GM23338 (cell line): Measurements from ENCODE around the gene CHST11.

Source experiments
- CREB1 ChIP-seq: fragments of 250-450 bp; sonication (Bioruptor Pico); IDR thresholded peaks from 2 replicates; pipeline ENCODE4 v1.5.0; 2020; ENCODE audit warnings: low read depth, mild to moderate bottlenecking, moderate library complexity
- CTCF ChIP-seq, 2 experiments: fragments of 200-600 bp in 1 of 2; sonication (generic) in 1 of 2; conservative IDR thresholded peaks; 2 replicates each; pipeline versions ENCODE4 v1.5.1 to v1.6.1; 2016 to 2017; ENCODE audit warnings: antibody characterized with exemption in 2 of 2, low read depth in 2 of 2, mild to moderate bottlenecking in 2 of 2, moderate library complexity in 1 of 2
- POLR2AphosphoS5 ChIP-seq: IDR thresholded peaks from 2 replicates; pipeline ENCODE4 v1.6.1; 2016; ENCODE audit warnings: antibody characterized with exemption, low read depth

GRCh38 chr12:104502638-104503037 is 45.9 kb downstream of the CHST11 start:
- TF ChIP-seq CTCF (conservative IDR thresholded peaks at IDR 0.05; ENCODE audit: low read depth in 2 of 2) (no peak), CREB1 (CRISPR knock-in tag) (no peak), POLR2AphosphoS5 (no peak)
